HG03196 (cell line): Measurements from ENCODE around the gene NFATC2.

Experiments
- ATAC-seq: cut with Tn5 transposase; IDR thresholded peaks from one replicate; pipeline ENCODE4 v1.9.1; 2021; ENCODE audit not compliant: unreplicated experiment

The NFATC2 gene

GRCh38 chr20:51516855-51517254, 25.7 kb downstream of the NFATC2 start:
- ATAC-seq = no peak

DNA sequence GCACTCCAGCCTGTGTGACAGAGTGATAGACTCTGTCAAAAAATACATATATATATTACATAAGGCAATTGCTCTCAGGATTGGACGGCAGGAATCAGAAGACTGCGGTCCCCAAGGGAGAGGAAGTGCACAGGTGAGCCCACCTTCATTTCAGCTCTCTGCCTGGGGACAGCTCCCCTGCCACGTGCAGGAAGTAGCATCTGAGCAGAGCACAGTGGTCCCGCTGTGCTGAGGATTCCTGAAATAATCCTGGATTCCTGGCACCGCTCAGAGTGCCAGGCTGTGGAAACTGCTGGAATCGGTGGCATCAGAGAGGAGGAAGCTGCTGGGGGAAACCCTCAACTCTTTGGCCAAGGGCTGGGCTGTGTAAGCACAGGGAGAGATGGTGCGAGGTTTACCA, 27.7 kb downstream of the NFATC2 start:
- no peak for ATAC-seq

GRCh38 chr20:51514249-51514648, 28.3 kb downstream of the NFATC2 start:
- no peak for ATAC-seq

DNA sequence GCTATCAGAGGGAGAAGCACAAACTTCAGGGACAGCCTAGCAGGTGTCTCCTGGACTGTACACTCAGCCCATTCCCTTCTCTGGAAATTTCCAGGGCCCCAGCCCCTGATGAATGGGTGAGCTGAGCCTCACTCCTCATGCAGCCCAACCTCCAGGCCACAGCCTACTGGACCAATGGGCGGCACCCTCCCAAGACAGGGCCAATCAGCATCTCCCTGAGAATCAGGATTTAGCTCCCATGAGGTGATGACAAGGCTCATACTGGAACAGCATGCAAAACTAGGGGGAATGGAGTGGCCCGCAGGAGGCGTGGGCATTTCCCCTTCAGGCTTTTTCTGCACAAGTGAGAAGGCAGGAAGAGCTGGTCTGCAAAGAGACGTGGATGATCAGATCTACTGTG, 29.0 kb downstream of the NFATC2 start:
- ATAC-seq = no peak

DNA sequence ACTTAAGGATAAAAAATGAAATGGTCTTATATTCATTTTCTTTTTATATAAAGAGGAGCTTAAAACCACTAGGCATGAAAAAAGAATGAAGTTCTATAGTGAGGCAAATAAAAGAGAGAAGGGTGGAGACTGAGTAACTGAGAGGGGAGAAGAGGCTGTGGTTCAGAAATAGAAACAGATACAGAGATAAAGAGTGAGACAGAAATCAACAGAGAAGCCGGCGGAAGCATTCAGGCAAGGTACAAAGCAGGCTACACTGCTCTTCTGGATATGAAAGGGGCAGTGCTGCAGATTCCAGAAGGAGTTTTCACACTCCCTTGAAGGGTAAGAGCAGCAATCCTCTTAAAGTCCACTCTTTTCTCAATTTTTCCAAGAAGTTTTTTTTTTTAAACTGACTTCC, 29.9 kb downstream of the NFATC2 start:
- ATAC-seq = no peak

GRCh38 chr20:51511861-51512619, 30.5 kb downstream of the NFATC2 start:
- ATAC-seq = no peak

- no peak for ATAC-seq
These were observed 31.4 kb downstream of the NFATC2 start for GRCh38 chr20:51510936-51511605.

DNA sequence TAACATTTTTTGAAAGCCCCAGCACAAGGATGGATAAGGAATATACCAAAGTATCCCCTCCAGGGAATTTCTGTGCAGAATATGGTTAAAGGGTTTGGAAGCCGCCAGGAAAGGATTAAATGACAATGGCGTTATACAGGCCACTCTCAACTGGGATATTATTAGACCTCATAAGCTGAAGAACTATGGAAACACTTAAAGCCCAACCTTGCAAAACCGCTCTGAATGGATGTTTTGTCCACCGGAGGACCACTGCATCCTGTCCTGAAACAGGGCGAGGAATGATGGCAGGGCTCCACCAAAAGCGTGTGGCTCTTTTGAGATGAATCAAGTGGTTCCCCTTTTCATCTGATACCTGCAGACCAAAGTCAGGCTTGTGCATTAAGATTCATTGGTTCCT, 32.4 kb downstream of the NFATC2 start:
- ATAC-seq = no peak

DNA sequence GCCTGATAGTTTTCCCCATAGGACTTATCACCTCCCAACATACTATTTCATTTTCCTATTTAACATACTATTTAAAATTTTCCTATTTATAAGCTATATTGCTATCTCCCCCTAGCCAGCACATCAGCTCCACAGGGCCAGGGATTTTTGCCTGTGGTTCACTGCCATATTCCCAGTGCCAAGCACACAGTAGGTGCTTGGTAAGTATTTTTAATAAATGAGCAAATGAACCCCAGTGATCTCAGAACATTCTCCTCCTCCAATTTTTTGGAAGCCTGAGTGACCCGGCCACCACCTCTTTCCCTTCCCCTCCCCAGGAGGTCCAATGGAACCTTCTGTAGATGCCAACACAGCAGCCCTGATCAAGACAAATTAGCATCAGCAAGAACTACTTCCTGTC, 33.3 kb downstream of the NFATC2 start:
- no peak for ATAC-seq

DNA sequence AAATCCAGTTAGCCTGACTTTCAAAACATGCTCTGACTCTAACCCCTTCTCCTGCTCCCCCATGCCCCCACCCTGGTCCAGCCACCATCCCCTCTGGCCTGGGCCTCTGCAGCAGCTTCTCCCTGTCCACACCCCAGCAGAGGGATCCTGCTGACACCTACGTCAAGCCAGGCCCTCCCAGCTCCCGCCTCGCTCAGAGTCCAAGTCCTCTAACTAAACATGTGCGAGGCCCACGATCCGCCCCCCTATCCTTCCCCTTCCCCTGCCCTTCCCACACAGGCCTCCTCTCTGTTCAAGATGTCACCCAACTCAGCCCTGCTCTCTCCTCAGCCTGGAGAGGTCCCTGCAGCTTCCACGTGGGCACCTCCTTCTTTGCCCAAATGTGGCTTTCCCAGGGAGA, 33.7 kb downstream of the NFATC2 start:
- ATAC-seq = no peak

DNA sequence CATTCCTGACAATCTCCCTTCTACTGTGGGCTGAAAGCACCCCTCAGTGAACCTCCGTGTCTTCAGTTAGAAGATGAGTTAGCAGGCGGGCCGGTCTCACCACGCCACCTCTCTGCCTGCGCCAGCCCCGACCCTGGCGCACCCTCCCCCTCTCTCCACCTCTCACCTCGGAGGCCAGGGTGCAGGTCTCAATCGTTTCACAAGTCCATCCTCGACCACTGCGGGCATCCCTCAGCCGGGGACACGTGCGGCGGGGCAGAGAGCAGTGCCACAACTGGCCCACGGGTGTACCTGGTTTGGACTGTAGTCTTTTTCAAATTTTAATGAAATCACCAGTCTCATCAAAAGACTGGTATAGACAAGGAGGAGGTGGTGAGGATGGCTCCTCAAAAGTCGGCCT, 34.4 kb downstream of the NFATC2 start:
- ATAC-seq = no peak

- ATAC-seq = no peak
These were observed 35.1 kb downstream of the NFATC2 start for GRCh38 chr20:51507216-51508036.

- ATAC-seq = no peak
These were observed 35.8 kb downstream of the NFATC2 start for GRCh38 chr20:51506527-51507215.

GRCh38 chr20:51505566-51505965, 37.0 kb downstream of the NFATC2 start:
- no peak for ATAC-seq

DNA sequence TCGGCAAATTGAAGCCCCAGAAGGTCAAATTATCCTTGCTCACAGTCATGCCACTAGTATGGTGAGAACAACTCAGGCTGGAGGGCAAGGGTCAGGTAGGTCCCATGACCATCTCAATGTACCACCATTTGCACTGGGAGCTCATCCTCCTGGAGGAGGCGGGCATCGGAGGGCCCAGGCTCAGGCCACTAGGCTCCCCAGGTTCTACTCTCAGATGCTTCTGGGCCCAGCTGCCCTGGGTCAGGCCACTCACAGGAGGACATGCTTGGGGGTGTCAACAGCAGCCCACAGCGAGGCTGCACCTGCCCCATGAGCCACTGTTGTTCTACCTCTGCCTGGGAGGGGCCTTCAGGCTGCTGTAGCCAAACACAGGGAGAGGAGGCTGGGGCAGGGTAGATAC, 39.1 kb downstream of the NFATC2 start:
- ATAC-seq = no peak

DNA sequence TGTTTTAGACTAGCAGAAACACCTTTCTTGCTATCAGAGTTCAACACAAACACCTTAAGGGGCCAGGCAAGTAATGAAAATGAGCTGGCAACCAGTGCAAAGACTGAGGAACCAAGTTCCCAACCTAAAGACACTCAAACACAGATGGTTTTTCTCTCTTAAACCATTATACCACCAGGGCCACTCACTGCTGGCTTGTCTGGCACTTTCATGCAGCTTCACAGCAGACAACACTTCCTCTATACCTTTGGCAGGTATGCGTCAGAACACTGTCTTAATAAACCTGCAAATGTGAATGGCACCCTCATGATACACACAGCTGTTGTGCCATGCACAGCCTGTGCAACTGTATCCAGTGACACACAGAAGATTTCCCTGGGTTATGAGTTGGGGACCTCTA, 41.6 kb downstream of the NFATC2 start:
- ATAC-seq = no peak

DNA sequence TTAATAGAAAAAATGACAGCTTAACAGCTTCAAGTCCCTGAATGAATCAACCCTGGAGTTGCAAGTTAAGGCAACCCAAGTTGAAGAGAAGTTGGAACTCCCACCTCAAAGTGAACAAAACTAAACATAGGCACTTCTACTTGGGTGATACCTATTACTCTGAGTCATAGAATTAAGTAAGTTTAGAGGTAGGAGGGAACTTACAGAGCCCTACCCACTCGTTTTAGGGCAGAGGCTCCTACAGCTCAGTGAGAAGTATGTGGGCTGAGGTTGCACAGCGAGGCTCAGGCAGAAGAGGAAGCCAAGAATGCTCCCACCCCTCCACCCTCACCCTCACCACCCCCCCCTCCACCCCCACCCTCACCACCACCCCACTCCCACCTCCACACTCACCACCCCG, 42.2 kb downstream of the NFATC2 start:
- no peak for ATAC-seq

DNA sequence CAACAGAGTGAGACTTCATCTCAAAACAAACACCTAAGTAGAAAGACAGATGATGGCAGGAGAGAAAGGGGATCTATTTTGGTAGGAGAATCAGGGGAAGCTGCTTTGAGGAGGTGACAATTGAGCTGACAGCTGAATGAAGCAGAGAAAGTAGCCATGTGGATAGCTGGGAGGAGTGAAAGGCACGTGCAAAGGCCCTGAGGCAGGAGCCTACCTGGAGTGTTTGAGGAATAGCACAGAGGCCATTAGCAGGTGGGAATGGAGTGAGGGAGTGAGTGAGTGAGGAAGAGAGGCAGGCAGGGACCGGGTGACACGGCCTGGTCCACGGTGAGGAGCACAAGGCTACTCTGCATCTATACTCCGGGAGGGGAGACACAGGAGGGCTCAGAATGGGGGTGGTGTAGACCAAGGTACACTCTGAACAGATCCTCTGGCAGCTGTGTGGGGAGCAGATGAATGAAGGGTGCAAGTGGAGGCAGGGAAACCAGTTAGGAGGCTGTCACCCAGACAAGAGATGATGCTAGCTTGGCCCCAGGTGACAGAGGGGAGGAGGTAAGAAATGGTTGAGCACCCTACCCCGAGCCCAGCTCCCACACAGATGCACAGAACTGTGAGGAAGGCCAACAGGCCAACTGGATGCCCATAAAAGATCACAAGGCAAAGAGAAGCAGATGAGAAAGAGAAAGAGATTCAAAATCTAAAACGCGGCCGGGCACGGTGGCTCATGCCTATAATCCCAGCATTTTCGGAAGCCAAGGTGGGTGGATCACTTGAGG, 43.6 kb downstream of the NFATC2 start:
- no peak for ATAC-seq

DNA sequence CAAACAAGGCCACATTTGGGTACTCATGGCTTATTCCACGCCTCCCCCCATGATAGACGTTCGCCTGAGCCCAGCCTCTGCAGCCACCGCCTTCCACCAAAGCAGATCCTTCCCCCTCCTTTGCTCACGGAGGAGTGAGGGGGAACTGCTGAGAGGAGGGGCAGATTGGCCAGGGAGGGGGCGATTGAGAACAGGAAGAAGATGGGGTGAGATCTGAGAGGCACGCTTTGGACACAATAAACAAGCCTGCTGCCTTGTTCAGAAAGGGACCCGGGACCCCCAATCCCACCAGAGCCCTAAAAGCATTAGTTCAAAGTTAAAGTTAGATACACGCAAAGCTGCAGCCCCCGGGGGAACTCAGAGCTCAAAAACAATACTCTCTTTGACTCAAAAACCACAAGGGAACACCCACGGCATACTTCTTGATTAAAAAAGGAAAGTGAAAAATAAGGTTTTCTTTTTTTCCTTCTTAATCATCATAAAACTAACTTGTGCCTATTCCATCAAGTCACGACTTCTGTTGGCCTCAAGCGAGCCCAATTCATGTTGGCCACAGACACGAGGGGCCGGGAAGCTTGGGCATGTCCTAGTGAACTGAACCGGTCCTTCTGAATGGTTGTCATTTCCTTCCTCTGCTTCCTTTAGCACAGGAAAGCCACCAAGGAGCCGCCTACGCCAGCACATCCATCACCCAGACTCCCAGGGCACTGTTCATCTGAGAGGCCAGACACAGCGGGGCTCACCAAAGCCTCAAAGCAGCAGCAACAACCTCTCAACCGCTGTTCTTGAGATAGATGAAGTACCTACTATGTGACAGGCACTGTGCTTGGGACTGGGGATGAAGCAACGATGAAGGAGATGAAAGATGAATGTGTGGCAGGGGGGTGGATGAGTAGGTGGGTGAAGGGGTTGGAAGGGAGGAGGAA, 44.7 kb downstream of the NFATC2 start:
- ATAC-seq = no peak

GRCh38 chr20:51496964-51497363, 45.6 kb downstream of the NFATC2 start:
- no peak for ATAC-seq
